HG03575 (cell line): ENCODE data around the gene BCAS3.

Source experiments
- ATAC-seq: cut with Tn5 transposase; IDR thresholded peaks from one replicate; pipeline ENCODE4 v1.9.1; 2021; ENCODE audit not compliant: unreplicated experiment, insufficient number of reproducible peaks, low FRiP score; ENCODE audit errors: extremely low read depth

Gene BCAS3

GRCh38 chr17:61211236-61211635, 533.6 kb downstream of the BCAS3 start:
- no peak for ATAC-seq

GRCh38 chr17:61212655-61213054, 535.0 kb downstream of the BCAS3 start:
- no peak for ATAC-seq

GRCh38 chr17:61214753-61215152, 537.1 kb downstream of the BCAS3 start:
- no peak for ATAC-seq

GRCh38 chr17:61216066-61216465, 538.4 kb downstream of the BCAS3 start:
- ATAC-seq: no peak

- ATAC-seq: no peak
Observed at GRCh38 chr17:61217878-61218437, 540.3 kb downstream of the BCAS3 start.

GRCh38 chr17:61218438-61218837, 540.8 kb downstream of the BCAS3 start:
- no peak for ATAC-seq

DNA sequence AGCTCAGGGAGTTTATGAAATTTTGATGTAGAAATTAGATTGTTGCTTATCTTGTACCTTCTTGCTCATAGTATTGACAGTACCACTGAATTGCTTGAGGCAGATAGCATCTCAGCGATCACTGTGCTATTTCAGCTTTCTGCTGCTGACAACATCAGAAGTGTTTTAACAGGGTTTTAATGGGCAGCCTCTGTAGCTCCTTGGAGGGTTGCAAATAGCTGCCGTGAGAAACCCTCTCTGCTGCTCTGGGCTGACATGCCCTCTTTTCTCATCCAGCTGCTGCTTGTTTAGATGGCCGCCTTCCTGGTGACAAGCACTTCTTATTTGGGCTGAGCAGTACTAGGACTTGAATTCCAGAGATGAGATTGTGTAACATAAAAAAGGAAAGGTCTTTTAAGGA, 541.8 kb downstream of the BCAS3 start:
- no peak for ATAC-seq

GRCh38 chr17:61221181-61221580, 543.5 kb downstream of the BCAS3 start:
- ATAC-seq: no peak

DNA sequence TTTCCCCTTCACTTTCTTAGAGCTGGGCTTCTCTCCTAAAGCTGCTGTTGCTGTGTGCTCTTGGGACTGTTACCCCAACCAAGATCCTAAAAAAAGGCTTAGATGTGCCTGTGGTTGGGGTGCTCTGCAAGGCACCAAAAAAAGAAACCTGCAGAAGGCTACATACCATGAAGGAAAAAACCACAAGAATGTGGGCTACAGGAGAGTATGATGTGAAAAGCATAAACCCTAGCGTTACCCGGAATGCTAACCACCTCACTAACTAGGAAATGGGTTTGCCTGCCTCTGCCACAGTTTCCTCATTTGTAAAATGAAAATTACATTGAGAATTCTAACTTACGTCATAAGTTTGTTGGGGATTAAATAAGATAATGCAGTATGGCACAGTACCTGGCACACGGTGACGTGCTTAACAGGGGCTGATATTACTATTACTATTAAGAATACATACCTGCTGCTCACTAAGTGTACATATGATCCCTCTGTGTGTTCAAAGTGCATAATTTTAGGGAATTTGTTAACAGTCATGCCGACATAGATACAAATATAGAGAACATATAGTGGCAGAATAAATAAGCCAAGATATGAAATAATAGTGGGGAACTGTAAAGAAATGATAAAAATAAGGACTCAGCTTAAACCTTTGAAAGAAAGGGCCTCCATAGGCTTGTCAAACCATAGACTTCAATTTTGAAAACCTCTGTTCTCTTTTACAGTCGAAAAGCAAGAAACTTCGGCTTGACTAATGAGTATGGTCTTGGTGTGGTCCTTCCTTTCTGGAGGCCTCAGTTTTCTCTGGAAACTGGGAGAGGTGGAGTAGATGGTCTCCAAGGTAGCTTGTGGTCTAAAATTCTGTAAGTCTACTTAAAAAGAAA, 544.2 kb downstream of the BCAS3 start:
- ATAC-seq: no peak

- ATAC-seq: no peak
Observed at GRCh38 chr17:61223725-61224124, 546.1 kb downstream of the BCAS3 start.

DNA sequence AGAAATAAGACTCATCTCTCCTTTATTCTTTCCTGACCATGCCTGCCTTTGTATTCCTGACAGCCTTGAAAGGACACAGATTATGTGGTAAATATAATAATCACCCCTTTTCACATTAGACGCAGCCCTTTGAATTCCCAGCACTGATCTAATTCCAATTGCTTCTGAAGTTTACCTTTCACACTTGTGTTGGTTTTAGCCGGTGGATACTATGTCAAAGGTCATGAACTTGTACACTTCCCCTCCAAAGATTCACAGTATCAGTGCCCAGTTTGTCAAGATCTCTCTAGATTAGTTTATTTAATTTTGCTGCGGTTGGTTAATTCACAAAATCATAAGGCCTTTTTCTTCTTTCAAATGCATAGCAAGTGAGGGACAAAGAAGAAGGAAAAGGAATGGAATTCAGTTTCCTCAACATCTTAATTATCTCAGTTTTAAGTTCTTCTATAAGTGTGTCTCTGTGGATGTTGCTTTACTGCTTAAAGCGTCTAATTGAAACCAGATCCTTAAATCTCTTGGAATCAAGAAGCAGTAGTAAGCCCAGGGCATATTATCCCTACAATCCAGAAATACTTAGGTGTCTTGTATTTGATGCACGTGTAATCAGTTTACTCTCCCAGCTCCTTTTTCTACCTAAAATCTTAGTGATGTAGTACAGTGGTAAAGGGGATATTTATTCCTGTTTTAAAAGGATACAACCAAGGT, 547.7 kb downstream of the BCAS3 start:
- ATAC-seq: no peak

- no peak for ATAC-seq
Observed at GRCh38 chr17:61227866-61228265, 550.2 kb downstream of the BCAS3 start.

GRCh38 chr17:61230461-61230860, 552.8 kb downstream of the BCAS3 start:
- ATAC-seq: no peak

GRCh38 chr17:61230972-61231820, 553.5 kb downstream of the BCAS3 start:
- ATAC-seq: no peak

- ATAC-seq: no peak
Observed at GRCh38 chr17:61232871-61233270, 555.2 kb downstream of the BCAS3 start.

GRCh38 chr17:61233991-61234750, 556.5 kb downstream of the BCAS3 start:
- ATAC-seq: no peak

DNA sequence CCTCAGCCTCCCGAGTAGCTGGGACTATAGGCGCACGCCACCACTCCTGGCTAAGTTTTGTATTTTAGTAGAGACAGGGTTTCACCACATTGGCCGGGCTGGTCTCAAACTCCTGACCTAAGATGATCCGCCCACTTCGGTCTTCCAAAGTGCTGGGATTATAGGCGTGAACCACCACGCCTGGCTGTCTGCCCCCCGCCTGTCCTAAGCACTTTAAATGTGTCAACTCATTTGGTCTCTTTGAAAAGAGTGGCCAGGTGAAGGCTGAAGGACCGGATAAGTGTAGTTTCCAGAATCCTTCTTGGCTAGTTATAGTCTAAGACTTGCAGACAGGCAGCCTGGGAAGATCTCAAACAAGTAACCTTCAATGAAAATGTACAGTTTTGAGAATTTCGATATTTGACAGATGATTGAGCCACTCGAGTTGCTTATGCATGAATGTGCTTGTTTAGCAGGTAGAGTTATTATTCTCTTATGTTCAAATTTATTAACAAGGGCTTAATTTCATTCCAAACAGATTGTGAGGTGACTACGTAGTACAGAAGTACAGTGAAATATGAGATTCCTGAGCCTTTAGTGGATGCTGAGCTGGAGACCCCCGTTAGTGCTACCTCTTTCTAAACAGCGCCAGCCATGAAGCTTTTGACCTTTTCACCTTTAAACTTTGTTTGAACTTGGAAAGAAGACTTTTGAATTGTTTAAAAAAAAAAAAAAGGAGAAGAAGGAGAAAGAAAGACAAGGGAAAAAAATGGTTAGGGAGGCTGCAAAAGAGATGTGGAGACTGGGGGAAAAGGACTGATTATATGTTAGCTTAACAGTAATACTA, 557.6 kb downstream of the BCAS3 start:
- no peak for ATAC-seq

- ATAC-seq: no peak
Observed at GRCh38 chr17:61235827-61236197, 558.2 kb downstream of the BCAS3 start.
